GM19351 (cell line): ENCODE results near the gene RPL18A.

Experiments used
- ATAC-seq: cut with Tn5 transposase; IDR thresholded peaks from one replicate; pipeline ENCODE4 v1.9.1; 2021; ENCODE audit warnings: mild to moderate bottlenecking, moderate library complexity; ENCODE audit not compliant: unreplicated experiment

The RPL18A gene

DNA sequence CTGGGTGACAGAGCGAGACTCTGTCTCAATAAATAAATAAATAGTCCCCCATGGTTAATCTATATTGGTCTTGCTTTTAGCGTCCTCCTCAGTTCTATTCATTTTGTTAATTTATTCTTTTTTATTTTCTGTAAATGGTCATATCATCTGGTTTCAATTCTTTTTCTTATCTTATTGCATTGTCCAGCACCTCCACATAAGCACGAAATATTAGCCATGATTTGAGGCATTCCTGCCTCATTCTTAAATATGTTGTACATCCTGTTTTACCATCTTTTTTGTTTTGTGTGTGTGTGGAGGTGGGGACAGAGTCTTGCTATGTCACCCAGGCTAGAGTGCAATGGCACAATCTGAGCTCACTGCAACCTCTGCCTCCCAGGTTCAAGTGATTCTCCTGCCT, 48.5 kb downstream of the RPL18A start:
- ATAC-seq = no peak

DNA sequence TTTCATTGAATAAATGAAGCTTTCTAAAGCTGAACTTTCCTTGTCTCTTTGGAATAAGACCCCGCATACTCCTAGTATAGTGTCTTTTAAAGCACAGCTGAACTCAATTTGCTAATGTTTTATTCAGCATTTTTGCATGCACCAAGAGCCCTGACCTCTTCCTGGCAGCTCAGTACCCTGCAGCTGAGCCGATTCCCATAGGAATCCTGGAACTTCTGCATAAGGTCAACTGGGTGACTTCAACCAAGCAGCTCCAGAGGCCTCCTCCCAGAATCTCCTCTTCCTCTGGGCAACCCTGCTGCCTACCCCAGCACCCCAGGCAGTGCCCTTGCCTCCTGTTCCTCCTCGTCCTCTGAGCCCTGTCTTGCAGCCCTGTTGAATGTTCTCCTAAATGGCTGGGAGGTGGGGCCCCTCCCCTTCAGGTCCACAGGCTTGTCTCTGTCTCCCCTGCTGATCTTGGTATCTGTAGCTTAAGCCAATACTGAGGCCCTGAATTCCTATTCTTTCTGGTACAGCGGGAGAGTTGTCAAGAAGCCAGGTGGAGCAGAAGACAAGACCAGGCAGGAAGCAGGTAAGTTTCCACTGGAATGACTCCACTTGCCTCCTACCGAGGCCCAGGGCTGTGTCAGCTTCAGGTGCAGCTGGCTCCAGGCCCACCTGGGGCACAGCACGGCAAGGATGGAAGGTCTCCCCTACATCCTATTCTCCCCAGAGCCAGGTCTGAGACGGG, 49.5 kb downstream of the RPL18A start:
- no peak for ATAC-seq

DNA sequence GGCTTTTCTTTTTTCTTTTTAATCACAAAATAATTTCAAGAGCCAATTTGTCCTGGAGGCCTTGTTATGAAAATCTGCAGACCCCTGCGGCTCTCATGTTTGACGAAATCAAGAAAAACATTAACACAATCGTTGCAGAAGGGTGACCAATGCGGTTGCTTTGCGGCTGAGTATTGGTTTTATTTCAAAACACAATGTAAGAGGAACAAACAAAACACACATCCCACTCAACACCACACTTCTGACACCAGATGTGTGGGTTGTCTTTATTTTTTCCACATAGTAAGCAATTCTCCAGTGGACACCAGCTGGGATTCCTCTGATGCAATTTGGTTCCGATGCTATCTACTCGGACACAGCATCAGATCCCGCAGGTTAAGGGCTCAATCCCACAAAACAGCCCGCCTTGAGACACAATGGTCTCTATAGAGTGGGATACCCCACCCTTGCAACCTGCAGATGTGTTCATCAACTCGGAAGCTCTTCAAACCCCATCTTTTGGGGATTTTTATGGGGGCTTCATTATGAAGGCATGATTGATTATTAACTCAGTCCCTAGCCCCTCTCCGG, 51.2 kb downstream of the RPL18A start:
- no peak for ATAC-seq
